ENCODE results near the gene PLXNA2. TPM values are rescaled to one million over a fixed set of nuclear protein-coding genes. Genes with fewer than 3 reads are reported as not detected.

Gene PLXNA2
- total RNA-seq, 1 donor from 2014 or later: 14.4 TPM

DNA sequence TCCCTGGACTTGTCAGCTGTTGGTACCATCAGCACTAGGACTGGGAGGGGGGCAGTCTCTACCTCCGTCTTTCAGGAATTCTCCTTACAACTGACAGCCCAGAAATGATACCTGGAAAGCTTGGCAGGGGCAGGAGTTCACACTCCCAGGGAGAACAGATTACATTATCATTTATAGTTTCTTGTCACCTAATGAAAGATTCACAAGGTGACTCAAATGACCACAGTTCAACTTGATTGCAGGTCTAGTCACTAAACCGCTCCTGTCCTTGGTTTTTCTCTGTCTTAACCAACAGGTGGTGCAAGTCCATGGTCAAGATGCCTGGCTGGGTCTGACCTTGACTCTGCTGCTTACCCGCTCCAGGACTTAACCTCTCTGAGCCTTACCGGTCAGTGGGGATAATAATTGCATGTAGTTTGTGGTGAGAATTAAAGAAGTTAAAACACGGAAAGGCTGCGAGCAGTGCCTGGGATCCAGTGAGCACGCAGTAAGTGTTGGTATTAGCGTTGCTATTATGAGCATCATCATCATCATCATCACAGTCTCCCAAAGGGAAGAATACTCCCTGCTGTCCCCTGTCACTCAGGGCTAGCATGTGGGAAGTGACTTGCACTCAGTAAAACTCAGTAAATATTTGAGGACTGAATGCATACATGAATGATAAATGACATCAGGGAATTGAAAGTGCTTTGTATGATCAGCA, 207.9 kb downstream of the PLXNA2 start:
- no peak for DNase-seq
- ATAC-seq (ENCODE audit: poor library complexity): no peak
- intact Hi-C loops (cut with DNase I): no loop called here

DNA sequence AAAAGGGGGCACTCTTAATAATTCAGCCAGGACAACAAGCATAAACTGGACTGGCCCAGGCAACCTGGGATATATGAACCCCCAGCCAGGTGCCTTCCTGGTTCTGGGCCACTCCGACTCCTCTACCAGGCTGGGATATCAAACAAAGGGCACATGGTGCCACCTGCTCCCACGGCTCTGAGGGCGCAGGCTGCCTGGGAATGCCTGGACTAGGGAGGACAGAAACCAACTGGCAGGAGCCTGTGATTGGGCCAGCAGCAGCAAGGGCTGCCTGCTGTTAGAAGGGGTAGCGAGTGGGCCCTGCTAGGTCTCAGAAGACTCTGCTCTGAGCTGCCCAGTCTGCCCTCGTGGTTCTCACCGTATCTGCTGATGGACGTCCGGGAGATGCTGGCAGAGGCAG, 210.0 kb downstream of the PLXNA2 start:
- no peak for DNase-seq
- intact Hi-C loops (cut with DNase I): no loop called here

DNA sequence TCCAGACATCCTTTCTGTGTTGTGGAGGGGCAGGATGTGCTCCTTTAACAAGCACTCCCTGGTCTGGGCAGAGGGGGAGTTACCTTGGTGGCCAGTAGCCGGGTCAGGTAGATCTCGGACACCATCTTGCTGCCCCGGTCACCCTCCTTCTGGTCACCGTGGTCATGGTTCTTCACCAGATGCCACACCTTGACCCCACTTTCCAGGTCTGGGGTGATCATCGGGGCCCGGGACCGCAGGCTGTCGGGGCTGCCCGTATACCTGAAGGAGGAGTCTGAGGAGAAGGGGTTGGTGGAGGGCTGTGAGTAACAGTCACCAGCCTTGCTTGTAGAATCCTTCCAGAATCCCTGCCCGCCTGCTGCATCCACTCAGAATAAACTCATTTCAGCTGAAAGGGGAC, 210.9 kb downstream of the PLXNA2 start:
- DNase-seq (no peak), ATAC-seq (ENCODE audit: poor library complexity) (no peak)
- intact Hi-C loops (cut with DNase I): no loop called here

More for the DNA sequence above, 210.0 kb downstream of the PLXNA2 start:
- ATAC-seq (ENCODE audit: poor library complexity): no peak

DNA sequence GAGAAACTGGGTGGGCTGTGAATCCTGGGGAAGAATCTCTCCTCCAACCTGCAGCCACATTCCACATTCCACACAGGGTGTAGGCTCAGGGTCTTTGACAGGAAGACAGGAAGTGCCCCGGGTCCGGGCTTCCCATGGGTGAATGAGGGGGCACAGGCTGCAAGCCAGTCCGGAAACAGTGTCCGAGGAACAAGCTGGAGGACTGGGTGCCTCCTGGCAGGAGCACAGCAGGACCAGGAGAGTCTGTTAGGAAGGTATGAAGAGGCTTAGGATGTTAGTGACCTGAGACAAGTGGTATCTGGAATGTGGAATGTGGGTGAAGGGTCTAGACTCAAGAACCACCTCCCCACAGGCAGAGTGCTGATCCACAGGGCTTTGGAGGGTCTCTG, 212.3 kb downstream of the PLXNA2 start:
- DNase-seq (no peak), ATAC-seq (ENCODE audit: poor library complexity) (no peak)
- intact Hi-C loops (cut with DNase I): no loop called here

DNA sequence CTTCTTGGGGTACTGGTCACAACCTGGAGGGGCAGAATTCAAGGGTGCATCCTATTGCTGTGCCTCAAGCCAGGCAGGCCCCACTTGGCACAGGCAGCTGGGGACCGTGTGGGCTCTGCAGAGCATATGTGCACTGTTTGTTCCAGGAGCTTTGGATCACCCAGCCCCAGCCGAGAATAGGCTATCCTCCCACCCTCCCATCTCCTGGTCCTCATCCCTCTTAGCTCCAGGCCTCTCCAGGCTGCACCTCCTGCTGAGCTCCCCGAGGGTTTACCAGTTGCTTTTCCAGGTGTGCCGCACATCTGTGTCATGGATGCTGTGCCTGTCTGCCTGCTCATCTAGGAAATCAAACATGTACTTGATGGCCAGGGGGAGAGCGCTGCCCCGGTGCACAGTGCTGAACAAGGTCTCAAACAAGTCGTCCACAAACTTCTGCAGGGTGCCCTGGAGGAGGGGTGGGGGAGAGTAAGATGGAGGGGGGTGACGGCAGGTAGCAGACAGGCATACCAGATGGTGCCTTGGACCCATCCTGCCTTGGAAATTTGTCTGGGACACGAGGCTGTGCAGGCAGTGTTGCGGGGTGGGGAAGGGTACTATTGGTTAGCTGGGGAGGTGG, 212.8 kb downstream of the PLXNA2 start:
- ATAC-seq (ENCODE audit: poor library complexity) (no peak), DNase-seq (no peak)
- intact Hi-C loops (cut with DNase I): no loop called here

DNA sequence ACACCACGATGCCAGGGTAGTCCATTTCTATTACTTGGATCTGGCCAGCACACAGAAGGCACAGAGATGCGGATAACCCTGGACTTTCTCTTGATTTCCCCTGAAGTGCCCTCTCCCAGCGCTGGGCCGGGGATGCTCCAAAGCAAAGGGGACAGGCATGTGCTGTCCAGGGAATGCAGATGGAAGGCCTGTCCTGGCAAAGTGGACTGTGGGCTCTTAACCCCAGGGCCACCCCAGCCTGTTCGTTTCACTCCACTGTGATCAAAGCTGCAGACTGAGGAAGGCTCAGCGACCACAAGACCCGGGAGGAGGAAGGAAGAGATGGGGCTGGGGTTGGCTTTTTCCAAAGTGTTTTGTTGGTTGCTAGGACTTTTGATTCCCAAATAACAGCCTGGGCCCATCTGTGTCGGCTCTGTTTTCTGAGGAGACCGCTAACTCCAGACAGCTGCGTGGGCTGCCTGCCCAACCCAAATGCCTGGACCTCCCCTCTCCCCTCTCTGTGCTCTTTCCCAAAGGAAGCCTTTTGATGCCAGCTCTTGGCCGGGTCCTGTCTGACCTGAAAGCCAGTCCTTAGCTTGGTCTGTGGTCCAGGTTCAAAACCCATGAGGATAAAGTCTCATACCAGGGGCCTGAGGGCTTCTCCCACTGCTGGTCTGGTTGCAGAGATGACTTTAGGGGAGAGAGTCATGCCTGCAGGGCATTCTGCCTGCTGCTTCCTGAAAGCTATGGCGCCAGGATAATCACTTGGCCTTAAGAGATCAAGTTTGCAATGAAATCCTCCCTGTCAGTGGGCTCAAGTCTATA, 213.7 kb downstream of the PLXNA2 start:
- intact Hi-C loops (cut with DNase I): no loop called here
- DNase-seq: peak; percentile 80
- peak; percentile 72 for ATAC-seq (ENCODE audit: poor library complexity)

DNA sequence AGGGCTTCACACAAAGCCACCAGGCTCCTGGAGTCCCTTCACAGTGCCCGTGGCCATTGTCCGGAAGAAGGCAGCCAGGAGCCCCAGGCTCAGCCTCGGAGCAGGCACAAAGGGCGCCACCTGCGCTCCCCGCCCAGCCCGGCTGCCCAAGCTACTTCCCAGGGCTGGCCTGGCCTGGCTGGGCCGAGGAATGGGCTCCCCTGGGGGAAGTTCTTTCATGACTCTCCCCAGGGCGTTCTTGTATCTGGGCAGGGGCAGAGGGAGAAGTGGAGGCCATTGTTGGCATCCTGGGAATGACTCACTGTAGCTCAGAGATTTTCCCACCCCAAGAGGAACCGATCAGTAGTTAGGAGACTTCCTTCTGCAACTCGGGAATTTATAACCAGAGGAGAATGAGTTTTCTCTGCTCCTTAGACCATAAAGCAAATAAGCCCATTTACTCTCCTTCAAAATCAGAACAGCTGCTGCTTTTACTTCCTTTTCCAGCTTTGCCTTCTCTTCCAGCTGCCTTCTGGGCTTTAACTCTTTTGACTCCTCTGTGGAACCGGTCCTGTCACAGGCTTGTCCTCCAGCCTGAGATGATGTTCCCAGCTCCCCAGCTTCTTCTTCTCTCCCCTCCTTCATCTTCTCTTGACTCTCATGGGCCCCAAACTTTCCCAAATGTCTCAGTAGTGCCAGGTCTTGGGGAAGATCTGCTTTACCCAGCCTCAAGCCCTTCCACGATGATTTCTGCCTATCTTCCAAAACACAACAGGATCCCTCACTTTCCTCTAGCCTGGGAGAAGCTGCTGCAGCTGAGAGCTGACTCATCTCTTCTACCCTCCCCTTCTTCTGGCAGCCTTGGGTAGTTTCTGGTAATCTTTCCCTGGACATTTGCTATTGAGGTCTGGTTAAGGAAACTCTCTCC, 214.6 kb downstream of the PLXNA2 start:
- DNase-seq: no peak
- ATAC-seq (ENCODE audit: poor library complexity): peak; percentile 74
- intact Hi-C loops (cut with DNase I): no loop called here

DNA sequence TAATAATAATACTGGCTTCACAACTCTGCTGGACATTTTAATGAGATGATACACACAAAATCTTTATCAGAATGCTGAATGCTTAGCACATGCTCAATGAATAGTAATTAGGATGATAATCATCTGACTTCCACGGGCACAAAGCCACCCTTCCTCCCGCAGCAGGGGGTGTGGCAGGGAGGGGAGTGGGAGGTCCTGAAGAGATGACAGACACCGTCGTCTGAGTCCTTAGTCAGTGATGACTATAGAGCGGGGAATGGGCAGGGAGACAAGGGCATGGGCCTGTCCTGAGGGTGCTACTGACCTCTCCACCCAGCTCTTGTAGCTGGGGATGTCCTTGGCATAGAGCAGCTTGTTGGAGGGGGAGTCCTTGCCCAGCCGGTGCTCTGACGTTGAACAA, 215.7 kb downstream of the PLXNA2 start:
- ATAC-seq (ENCODE audit: poor library complexity) (no peak), DNase-seq (no peak)
- intact Hi-C loops (cut with DNase I): no loop called here

DNA sequence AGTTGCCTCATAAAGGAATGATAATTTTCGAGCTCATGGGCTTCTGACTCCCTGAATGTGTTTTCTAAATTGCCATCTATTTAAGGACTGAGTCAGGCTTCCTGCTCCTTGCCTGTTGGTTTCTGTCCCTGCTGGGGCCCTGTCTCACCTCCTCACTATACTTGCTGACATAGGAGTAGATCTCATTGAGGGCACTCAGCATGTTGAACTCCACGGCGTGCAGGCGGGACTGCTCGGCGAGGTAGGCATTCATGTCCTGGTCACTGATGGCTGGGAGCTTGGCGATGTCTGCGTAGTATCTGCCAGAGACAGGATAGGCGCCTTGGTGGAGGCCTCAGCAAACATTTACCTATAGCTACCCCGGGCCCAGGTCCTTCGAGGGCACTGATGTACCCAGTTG, 216.3 kb downstream of the PLXNA2 start:
- intact Hi-C loops (cut with DNase I): no loop called here
- DNase-seq: no peak

DNA sequence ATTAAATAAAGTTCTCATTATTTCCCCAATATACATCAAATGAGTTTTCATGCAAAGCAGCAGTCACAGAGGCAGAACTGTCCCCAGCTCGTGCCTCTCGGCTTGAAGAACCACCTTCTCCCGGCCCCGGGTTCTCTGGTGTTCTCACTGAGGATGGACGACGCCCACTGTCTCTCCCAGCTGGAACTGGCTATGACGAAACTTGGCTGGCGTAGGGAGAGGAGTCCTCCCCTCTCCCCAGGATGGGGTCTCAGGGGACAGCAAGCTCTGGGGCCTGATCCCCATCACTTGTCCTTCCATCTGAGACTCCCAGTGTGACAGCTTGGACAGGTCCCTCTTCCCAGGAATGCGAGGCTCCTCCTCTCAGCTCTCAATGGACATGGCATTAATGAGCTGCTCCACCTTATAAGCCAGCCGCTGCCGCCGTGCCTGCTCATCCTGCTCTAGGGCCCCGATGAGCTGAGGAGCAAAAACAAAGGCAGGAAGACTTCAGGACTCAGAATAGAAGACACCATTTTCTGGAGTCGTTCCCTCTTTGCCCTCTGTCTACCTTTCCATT, 217.2 kb downstream of the PLXNA2 start:
- ATAC-seq (ENCODE audit: poor library complexity) (no peak), DNase-seq (peak; percentile 66)
- intact Hi-C loops (cut with DNase I): no loop called here

More for the DNA sequence above, 216.3 kb downstream of the PLXNA2 start:
- no peak for ATAC-seq (ENCODE audit: poor library complexity)

DNA sequence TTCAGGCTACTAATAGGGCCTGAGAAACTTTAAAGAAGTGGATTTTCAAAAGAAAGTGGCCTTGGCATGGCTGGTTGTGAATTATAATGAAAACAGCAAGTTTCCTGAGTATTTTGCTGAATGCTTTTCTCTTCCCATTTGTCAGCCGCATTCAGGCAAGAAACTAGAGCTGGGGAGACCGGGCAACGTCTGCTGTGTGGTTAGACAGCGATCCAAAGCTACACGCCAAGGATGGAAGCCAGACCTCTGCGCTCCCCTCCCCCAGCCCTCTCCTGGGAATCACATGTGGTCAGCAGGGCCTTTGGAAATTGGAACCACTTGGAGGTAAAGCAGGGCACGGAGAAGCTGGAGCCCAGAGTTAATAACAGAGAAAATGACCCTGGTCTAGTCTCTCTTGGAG, 219.2 kb downstream of the PLXNA2 start:
- no peak for DNase-seq
- ATAC-seq (ENCODE audit: poor library complexity): no peak

DNA sequence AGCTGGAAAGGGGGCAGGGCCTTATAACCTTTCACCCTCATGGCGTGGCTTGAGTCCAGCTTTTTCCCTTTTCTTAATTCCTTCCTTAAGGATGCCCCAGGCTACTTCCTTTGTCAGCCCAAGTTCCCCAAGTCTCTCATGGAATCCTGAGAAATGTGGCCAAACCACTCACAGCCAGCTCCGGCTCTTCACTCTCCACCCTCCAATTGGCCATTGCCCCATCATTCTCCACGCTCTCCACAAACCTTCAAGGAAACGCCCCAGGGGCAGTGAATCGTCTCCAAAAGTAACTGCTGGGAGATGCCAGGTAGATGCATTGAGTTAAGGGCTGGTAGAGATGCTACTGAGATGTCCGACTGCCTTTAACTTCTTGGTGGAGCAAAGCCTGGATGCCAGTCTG, 219.8 kb downstream of the PLXNA2 start:
- intact Hi-C loops (cut with DNase I): loop anchor here (5.0 kb wide), 2 partner anchors 68 to 228 kb away; no protein-coding TSS in a partner anchor
- DNase-seq: no peak
- no peak for ATAC-seq (ENCODE audit: poor library complexity)

More for the DNA sequence above, 219.2 kb downstream of the PLXNA2 start:
- intact Hi-C loops (cut with DNase I): no loop called here

DNA sequence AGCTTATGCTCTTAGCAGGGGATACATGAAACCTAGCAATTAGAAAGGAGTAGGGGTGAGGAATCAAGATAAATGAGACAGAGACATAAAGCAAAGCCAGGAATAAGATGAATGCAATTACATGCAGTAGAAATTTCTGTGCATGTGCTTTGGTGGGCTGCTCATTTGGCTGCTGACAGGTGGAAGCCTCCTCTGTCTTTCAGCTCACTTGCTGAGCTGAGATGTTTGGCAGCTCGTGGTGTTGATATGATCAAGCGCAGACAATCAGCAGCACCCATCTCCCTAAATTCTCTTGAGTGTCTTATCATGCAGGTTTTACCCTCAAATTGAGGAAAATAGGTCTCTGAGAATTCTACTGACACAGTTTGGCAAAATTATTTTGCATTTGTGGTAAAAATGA, 224.9 kb downstream of the PLXNA2 start:
- intact Hi-C loops (cut with DNase I): no loop called here
- ATAC-seq (ENCODE audit: poor library complexity) (no peak), DNase-seq (no peak)

DNA sequence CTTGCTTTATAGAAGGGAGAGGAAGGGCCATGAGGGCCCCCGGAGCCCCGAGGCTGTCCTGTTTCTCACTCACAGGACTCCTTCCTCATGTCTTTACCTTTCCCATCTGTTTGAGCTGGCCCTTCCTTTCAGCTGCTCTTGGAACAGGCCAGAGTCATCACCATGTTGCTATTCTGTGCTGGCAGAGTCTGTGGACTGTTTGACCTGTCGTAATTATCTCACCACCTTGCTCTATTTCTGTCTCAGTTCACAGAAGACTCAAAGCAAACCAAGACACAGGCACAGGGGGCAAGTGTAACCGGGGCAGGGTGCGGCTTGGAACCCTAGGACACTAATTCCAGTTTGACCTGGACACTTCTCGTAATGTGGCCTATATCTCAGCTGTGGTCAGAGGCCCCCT, 228.9 kb downstream of the PLXNA2 start:
- intact Hi-C loops (cut with DNase I): no loop called here
- ATAC-seq (ENCODE audit: poor library complexity) (peak; percentile 32), DNase-seq (no peak)

DNA sequence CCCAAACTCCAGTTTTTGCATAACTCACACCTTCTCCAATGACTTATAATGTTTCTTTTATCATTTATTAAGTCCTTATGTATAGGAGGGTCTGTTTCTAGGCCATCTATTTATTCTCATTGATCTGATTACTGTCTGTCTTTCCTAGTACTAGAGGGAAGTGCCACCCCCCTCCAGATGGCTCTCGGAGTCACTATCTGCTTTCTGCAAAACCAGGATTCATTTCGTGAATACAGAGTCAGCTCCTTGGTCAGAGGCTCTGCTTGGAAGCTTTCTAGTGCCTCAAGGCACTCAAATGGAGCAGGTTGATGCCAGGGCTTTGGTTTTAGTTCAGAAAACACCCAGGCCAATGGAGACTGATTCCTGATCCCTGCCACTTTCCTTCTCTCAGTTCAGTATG, 231.0 kb downstream of the PLXNA2 start:
- DNase-seq: no peak
- intact Hi-C loops (cut with DNase I): no loop called here
- no peak for ATAC-seq (ENCODE audit: poor library complexity)

DNA sequence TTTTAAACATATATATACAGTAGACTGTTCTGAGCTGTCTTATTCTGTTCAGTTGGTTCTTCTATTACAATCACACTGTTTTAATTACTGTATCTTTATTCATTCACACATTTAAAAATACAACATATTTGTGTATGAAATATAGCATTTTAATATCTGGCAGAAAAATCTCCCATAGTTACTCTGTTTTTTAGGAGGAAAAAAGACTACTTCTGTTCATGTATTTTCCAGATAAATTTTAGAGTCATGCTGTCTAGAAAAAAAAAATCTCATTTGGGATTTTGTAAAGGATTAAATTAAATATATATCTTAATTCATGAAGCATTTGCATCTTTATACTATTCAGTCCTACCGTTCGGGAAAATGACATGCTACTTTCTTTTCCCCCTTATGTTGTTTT, 231.5 kb downstream of the PLXNA2 start:
- intact Hi-C loops (cut with DNase I): no loop called here
- ATAC-seq (ENCODE audit: poor library complexity): no peak
- DNase-seq: no peak

DNA sequence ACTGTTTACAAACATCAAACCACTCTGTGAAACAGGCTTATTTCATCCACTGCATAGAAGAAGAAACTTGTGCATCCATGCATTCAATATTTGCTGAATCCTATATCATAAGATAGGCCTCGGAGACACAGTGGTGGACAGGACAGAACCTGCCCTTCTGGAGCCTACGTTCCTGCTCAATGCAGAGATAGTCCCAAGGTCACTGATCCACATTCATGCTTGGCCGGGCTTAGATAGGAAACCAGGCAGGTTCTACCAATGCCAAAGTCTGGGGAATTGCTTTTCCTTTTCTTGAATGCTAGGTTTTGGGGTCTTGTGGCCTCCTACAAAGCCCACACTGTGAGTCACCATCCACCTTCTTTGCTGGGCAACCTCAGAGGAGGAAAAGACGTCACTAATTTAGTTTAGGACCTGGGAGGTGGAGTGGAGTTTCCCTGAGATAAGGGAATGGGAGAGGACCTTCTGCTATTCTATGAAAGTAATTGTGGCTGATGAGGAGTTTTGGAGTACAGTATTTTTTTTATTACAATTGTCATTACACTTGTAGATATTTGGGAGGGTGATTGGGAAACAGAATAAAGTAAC, 233.6 kb downstream of the PLXNA2 start:
- peak; percentile 32 for ATAC-seq (ENCODE audit: poor library complexity)
- DNase-seq: no peak
- intact Hi-C loops (cut with DNase I): no loop called here

Data from Right ventricle myocardium superior (tissue), 1 donor.